CD4-positive, CD25-positive, alpha-beta regulatory T cell (primary cell): ENCODE results near the gene SOX2. TPM values are rescaled to one million over a fixed set of nuclear protein-coding genes. Genes with fewer than 3 reads are reported as not detected.
"Not testable (repeated sequence)": the region's sequence is repeated elsewhere in the genome, so short reads cannot be mapped to it uniquely, and the experiment has no call there.

Experiments used
- ATAC-seq, 2 donors: fragments of 150-1000 bp; cut with Tn5 transposase; one replicate each; pipeline ENCODE4 v1.10.0; 2021; ENCODE audit warnings: low read depth in 2 of 2, moderate number of reproducible peaks in 2 of 2, moderate library complexity in 1 of 2
- DNase-seq, 3 donors: peaks; one replicate each; pipeline versions ENCODE4 v3.0.0 to v3.0.0-alpha.2; 2012 to 2022; ENCODE audit warnings: mixed read lengths in 1 of 3
- H3K27ac ChIP-seq: one replicate; pipeline ENCODE4 v1.7.0; 2013; ENCODE audit warnings: mild to moderate bottlenecking, low read length; ENCODE audit not compliant: insufficient read depth, poor library complexity, severe bottlenecking
- H3K27me3 ChIP-seq: one replicate; pipeline ENCODE4 v1.7.0; 2013; ENCODE audit warnings: low read length; ENCODE audit not compliant: control insufficient read depth, insufficient read depth
- H3K36me3 ChIP-seq: one replicate; pipeline ENCODE4 v1.7.0; 2013; ENCODE audit warnings: mild to moderate bottlenecking, low read length, moderate library complexity; ENCODE audit not compliant: control insufficient read depth, insufficient read depth
- H3K4me1 ChIP-seq: 2 replicates; pipeline ENCODE4 v1.7.0; 2013; ENCODE audit warnings: mild to moderate bottlenecking, low read length; ENCODE audit not compliant: insufficient read depth, control insufficient read depth, poor library complexity, severe bottlenecking
- H3K4me3 ChIP-seq: one replicate; pipeline ENCODE4 v1.7.0; 2013; ENCODE audit warnings: low read depth, mild to moderate bottlenecking, low read length, moderate library complexity
- H3K9me3 ChIP-seq, 2 experiments: 1 replicate in 1 of 2; 2 replicates in 1 of 2; pipeline ENCODE4 v1.7.0; 2013; ENCODE audit warnings: low read length in 2 of 2, mild to moderate bottlenecking in 1 of 2, moderate library complexity in 1 of 2; ENCODE audit not compliant: control insufficient read depth in 2 of 2
- H3K27ac Mint-ChIP-seq, 3 donors: one replicate each; pipeline ENCODE4 v1.8.0; 2020 to 2022; ENCODE audit warnings: mild to moderate bottlenecking in 3 of 3, mixed read lengths in 3 of 3, moderate library complexity in 2 of 3
- H3K27me3 Mint-ChIP-seq: one replicate; pipeline ENCODE4 v1.8.0; 2022; ENCODE audit warnings: mild to moderate bottlenecking, mixed read lengths
- H3K36me3 Mint-ChIP-seq: one replicate; pipeline ENCODE4 v1.8.0; 2020; ENCODE audit warnings: mixed read lengths
- H3K4me1 Mint-ChIP-seq, 4 donors: one replicate each; pipeline ENCODE4 v1.8.0; 2020 to 2022; ENCODE audit warnings: mixed read lengths in 4 of 4, mild to moderate bottlenecking in 1 of 4
- H3K4me3 Mint-ChIP-seq, 4 donors: one replicate each; pipeline ENCODE4 v1.8.0; 2020 to 2022; ENCODE audit warnings: mild to moderate bottlenecking in 4 of 4, mixed read lengths in 4 of 4, moderate library complexity in 3 of 4
- H3K9me3 Mint-ChIP-seq, 7 donors: one replicate each; pipeline ENCODE4 v1.8.0; 2020 to 2022; ENCODE audit warnings: mixed read lengths in 7 of 7, mild to moderate bottlenecking in 3 of 7, moderate library complexity in 2 of 7
- polyA plus RNA-seq, 4 donors: library from polyadenylated mRNA; unstranded; fragments of 300-500 nt; fragmentation: Illumina TruSeq; gene quantifications; one replicate each; pipeline ENCODE4 v1.2.3, GENCODE V29; 2021
- total RNA-seq: library from RNA; stranded (reverse); gene quantifications from one replicate; pipeline ENCODE4 v1.2.3, GENCODE V29; 2022

The SOX2 gene
- total and polyA plus RNA-seq, 5 donors from 2014 or later, result not detected

DNA sequence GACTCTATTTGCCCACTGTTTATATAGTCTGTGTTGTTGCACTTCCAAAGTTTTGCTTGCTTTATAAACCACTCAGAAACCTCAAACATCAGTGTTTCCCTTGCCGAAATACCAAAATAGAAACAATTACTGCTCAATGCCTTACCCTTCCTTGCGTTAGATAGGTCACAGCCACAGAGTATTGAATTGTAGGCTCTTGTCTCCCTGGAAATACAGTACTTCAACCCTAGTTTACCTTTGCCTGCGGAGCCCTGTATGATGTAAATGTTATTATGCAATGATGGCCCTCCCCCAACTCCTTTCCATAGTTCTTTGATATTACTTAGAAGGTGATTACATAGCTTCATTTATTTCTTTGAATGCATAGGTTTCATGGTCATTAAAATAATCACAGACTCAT is 44.2 kb downstream of the SOX2 start:
- no peak overlapping the region for H3K27ac ChIP-seq

DNA sequence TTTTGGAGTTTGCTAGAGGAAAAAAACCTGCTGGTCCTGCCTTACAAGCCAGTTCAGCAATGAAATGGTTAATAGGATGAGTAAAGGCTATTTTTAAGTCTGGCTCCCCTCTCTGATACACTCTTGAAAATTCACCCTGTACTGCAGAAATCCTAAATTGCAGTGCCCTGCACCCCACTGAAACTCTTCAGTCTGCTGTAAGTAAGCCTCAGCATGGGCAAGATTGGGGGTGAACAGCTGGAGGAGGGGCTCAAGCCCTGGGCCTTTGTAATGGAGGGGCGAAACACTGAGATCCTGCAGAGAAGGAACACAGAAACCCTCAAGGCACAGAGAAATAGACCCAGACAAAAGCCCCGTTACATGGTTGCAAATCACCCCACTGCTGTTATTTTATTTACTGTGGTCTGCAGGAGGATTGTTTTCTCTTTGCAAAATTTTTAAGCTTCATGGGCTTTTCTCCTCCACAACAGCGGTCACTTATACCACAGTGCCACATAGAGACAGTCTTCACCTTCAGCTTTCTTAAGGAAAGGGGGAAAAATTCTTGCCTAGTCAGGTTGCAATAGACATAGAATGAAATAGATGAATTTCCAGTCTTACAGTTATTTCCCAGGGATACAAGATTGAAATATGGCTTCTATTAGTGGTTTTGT is 45.0 kb downstream of the SOX2 start:
- H3K27ac Mint-ChIP-seq, result no peak overlapping the region
- H3K4me1 ChIP-seq, result no peaks in the 10 kb centered on the region
- H3K9me3 Mint-ChIP-seq, result peaks cover 0 to 4% (median 0%) of the 10 kb centered on the region in 7 donors
- H3K27me3 Mint-ChIP-seq, result no peaks in the 10 kb centered on the region
- no peak overlapping the region for H3K4me3 ChIP-seq
- H3K36me3 Mint-ChIP-seq, result no peaks in the 10 kb centered on the region
- ATAC-seq, result no peak
- H3K4me3 Mint-ChIP-seq, result no peak overlapping the region
- no peaks in the 10 kb centered on the region for H3K4me1 Mint-ChIP-seq
- no peak overlapping the region for H3K27ac ChIP-seq
- no peaks in the 10 kb centered on the region for H3K27me3 ChIP-seq
- no peak for DNase-seq
- no peaks in the 10 kb centered on the region for H3K9me3 ChIP-seq
- no peaks in the 10 kb centered on the region for H3K36me3 ChIP-seq

More for the DNA sequence above, 44.2 kb downstream of the SOX2 start:
- H3K9me3 ChIP-seq, result no peaks in the 10 kb centered on the region
- no peaks in the 10 kb centered on the region for H3K4me1 Mint-ChIP-seq
- H3K9me3 Mint-ChIP-seq, result peaks cover 0 to 4% (median 0%) of the 10 kb centered on the region in 7 donors
- H3K4me3 ChIP-seq, result no peak overlapping the region
- no peak overlapping the region for H3K27ac Mint-ChIP-seq
- ATAC-seq (no peak), DNase-seq (no peak)
- no peaks in the 10 kb centered on the region for H3K4me1 ChIP-seq
- no peaks in the 10 kb centered on the region for H3K27me3 Mint-ChIP-seq
- no peaks in the 10 kb centered on the region for H3K27me3 ChIP-seq
- H3K4me3 Mint-ChIP-seq, result no peak overlapping the region
- H3K36me3 Mint-ChIP-seq, result no peaks in the 10 kb centered on the region
- H3K36me3 ChIP-seq, result no peaks in the 10 kb centered on the region

DNA sequence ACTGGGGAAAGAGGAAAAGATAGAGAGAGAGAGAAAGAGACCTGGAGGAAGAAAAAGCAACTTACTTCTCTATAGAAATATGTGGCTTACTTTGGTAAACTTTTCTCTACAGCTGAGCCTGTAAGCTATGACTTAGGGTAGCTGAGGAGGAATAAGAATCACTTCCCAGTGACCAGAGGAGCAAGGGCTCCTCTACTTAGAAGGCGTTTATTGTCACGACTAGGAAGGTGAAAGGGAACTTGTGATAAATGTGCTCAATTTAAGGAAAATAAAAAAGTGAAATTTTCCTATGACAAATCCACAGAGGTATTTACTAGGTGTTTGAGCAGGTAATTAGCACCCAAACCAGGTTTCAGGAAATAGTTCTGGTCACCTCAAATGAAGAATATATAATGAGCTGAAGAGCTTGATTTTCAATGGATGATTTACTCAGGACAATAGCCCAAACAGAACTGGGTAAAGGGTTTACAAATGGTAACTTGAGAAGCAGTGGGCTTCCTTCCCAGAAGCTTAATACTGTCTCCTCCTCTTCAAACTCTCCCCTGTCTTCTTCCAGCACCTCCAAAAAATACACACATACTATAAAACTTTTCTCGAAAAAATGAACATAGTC is 46.1 kb downstream of the SOX2 start:
- H3K4me1 ChIP-seq, result no peaks in the 10 kb centered on the region
- ATAC-seq (no peak), DNase-seq (no peak)
- H3K9me3 Mint-ChIP-seq, result peaks cover 0 to 4% (median 0%) of the 10 kb centered on the region in 7 donors
- H3K27me3 ChIP-seq, result no peaks in the 10 kb centered on the region
- H3K27ac ChIP-seq, result no peak overlapping the region
- no peaks in the 10 kb centered on the region for H3K9me3 ChIP-seq
- no peaks in the 10 kb centered on the region for H3K27me3 Mint-ChIP-seq
- H3K27ac Mint-ChIP-seq, result no peak overlapping the region
- H3K4me3 ChIP-seq, result no peak overlapping the region
- H3K36me3 Mint-ChIP-seq, result no peaks in the 10 kb centered on the region
- H3K36me3 ChIP-seq, result no peaks in the 10 kb centered on the region
- H3K4me3 Mint-ChIP-seq, result no peak overlapping the region
- no peaks in the 10 kb centered on the region for H3K4me1 Mint-ChIP-seq

DNA sequence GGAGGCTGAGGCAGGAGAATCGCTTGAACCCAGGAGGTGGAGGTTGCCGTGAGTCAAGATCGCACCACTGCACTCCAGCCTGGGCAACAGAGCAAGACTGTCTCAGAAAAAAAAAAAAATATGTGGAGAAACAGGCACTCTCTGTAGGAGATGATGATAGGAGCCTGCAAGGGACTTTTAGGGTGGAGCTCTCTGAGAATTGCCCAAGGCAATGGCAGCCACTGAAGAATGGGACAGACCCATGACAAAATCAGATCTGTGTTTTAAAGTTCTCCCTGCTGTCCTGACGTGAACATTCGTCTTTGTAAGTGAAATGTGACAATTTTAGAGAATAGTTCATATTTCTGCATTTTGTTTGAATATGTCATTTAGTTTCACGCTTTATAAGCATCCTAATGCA is 50.2 kb downstream of the SOX2 start:
- Histone ChIP-seq H3K36me3 (no peaks in the 10 kb centered on the region), H3K27me3 (no peaks in the 10 kb centered on the region), H3K4me3 (no peak overlapping the region), H3K9me3 (no peaks in the 10 kb centered on the region), H3K27ac (no peak overlapping the region), H3K4me1 (no peaks in the 10 kb centered on the region)
- DNase-seq (no peak), ATAC-seq (no peak)
- Mint-ChIP-seq H3K9me3 (peaks cover 0 to 3% (median 0%) of the 10 kb centered on the region in 7 donors), H3K4me3 (no peak overlapping the region), H3K4me1 (no peaks in the 10 kb centered on the region), H3K36me3 (no peaks in the 10 kb centered on the region), H3K27me3 (no peaks in the 10 kb centered on the region), H3K27ac (no peak overlapping the region)

DNA sequence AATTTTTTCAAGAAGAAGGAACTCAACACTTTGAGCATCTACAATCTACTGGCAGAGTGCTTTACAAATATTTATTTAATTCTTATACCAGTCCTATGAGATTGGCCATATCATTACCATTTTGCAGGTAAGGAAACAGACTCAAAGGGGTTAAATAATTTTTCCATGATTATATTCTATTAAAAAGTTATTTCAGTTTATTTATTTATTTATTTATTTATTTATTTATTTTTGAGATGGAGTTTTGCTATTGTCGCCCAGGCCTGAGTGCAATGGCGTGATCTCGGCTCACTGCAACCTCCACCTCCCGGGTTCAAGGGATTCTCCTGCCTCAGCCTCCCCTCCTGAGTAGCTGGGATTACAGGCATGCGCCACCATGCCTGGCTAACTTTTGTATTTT is 52.3 kb downstream of the SOX2 start:
- H3K27ac ChIP-seq, H3K9me3 ChIP-seq, ATAC-seq, DNase-seq, H3K4me1 Mint-ChIP-seq, H3K9me3 Mint-ChIP-seq, H3K4me3 Mint-ChIP-seq, H3K27me3 Mint-ChIP-seq, H3K27me3 ChIP-seq, H3K4me3 ChIP-seq, H3K36me3 ChIP-seq, H3K4me1 ChIP-seq, H3K27ac Mint-ChIP-seq, H3K36me3 Mint-ChIP-seq: not testable (repeated sequence)
